Activated CD8-positive, alpha-beta memory T cell treated with anti-CD3 and anti-CD28 coated beads for 36 hours (primary cell): Measurements from ENCODE around the gene SRPK3. TPM values are rescaled to one million over a fixed set of nuclear protein-coding genes. Genes with fewer than 3 reads are reported as not detected.
"Not testable (repeated sequence)": the region's sequence is repeated elsewhere in the genome, so short reads cannot be mapped to it uniquely, and the experiment has no call there.

Experiments
- CTCF ChIA-PET: fragments of 350-600 bp; sonication (Branson Sonifier 250); formaldehyde crosslinking; loops from one replicate; lab custom pipeline; 2021; ENCODE audit warnings: antibody characterized with exemption; lab: Charles Lee
- POLR2A ChIA-PET: fragments of 350-600 bp; sonication (Branson Sonifier 250); formaldehyde crosslinking; loops from one replicate; lab custom pipeline; 2021; ENCODE audit warnings: antibody characterized with exemption; lab: Charles Lee
- total RNA-seq, 2 experiments: library from RNA; stranded (reverse); gene quantifications; one replicate each; pipeline ENCODE4 v1.2.3, GENCODE V29; 2021

The SRPK3 gene
- not detected for total RNA-seq

DNA sequence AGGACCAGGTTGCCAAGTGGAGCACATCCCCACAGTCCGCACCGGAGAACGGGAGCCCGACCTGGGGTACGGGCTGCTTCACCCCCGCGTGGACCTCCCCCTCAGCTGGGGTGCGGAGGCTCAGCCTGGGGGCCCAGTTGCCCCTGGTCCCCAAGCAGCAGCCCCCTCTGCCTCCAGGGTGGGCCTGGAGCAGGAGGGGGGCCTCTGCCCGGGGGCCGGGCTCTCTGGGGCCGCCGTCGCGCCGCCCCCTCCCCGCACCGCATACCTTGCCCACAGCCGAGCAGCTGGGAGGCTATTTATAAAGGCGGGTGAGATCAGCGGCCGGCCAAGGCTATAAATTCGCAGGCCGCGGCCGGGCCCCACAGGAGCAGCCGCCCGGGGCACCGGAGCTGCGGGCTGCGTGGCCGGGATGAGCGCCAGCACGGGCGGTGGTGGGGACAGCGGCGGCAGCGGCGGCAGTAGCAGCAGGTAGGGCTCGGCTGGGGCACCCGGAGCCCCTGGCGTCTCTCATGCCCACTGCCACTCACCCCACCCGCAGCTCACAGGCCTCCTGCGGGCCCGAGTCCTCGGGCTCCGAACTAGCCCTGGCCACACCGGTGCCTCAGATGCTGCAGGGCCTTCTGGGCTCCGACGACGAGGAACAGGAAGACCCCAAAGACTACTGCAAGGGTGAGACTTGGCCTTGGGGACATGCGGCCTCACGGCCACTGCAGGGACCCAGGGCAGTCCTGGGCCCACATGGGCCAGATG is at the start of gene SRPK3:
SRPK3 (plus strand) TSS at position 364 of the 750 bp plus-strand sequence; CDS start at position 410, 46 bp downstream.
- CTCF ChIA-PET: no interaction called here
- POLR2A ChIA-PET: no interaction called here

GRCh38 chrX:153731117-153731844 is 49.6 kb upstream of the SRPK3 start:
- ChIA-PET CTCF (no interaction called here), POLR2A (no interaction called here)

DNA sequence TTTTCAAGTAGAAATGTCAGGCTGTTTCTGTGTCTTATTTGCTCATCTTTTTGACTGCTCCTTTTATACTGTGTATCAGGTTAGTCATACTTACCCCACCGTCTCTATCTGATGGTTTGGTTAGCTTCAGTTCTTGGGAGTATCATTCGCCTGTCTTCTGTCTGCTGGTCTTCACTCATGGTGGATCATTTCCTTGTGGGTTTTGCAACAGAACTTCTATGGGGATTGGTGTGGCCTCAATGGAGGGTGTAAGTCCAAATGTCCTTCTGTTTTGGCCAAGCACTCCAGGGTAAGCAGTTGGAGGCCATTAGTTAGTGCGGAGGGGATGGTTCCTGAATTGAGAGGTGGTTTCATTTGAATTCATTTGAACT is 49.0 kb upstream of the SRPK3 start:
- CTCF ChIA-PET: no interaction called here
- POLR2A ChIA-PET: no interaction called here

- ChIA-PET POLR2A (no interaction called here), CTCF (no interaction called here)
Measured at GRCh38 chrX:153732401-153732800, 48.4 kb upstream of the SRPK3 start.

GRCh38 chrX:153733651-153734240 is 47.1 kb upstream of the SRPK3 start:
- ChIA-PET POLR2A (no interaction called here), CTCF (no interaction called here)

DNA sequence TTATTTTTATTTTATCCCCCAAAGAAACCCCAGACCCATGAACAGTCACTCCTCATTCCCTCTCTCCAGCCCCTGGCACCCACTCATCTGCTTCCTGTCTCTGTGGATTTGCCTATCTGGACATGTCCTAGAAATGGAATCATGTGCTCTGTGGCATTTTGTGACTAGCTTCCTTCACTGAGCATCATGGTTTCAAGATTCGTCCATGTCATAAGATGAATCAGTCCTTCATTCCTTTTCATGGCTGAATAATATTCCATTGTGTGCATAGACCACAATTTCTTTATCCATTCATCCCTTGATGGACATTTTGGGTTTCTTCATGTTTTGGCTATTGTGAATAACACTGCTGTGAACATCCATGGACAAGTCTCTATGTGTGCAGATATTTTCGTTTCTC is 46.0 kb upstream of the SRPK3 start:
- POLR2A ChIA-PET: no interaction called here
- CTCF ChIA-PET: no interaction called here

DNA sequence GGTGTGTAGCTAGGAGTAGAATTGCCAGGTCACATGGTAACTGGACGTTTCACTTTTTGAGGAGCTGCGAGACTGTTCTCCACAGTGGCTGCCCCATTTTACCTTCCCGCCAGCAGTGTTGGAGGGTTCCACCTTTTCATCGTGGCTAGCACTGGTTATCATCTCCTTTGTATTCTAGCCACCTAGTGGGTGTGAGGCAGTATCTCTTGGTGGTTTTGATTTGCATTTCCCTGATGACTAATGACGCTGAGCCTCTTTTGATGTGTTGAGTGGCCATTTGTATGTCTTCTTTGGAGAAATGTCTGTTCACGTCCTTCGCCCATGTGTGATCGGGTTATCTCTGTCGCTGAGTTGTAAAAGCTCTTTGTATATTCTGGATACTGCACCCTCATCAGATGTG is 45.6 kb upstream of the SRPK3 start:
- CTCF ChIA-PET: no interaction called here
- POLR2A ChIA-PET: no interaction called here

DNA sequence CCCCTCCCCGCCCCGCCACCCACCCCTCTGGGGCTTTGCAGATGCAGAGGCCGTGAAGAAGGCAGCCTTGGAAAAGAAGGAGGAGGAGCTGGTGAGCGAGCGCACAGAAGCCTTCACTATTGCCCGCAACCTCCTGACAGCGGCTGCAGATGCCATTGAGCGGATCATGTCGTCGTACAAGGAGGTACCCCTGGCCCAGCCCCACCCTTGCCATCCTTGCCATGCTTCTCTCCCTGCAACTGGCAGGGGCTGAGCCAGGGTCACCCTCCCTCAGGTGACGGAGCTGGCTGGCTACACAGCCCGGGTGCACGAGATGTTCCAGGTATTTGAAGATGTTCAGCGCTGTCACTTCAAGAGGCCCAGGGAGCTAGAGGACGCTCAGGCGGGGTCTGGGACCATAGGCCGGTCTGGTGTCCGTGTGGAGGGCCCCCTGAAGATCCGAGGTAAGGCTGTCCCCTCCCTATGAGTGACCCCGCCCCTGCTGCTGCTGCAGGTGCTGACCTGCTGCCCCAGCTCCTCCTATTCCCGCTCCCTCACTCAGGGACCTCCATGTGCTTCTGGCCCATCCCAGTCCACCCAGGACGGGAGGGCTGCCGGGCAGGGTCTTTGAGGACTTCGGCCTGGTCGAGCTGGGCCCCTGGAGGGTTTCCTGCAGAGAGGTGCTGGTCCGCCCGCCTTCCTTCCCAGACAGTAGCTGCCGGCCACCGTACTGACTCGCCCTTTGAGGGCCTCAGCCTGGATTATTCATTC is 44.6 kb upstream of the SRPK3 start:
- CTCF ChIA-PET: no interaction called here
- POLR2A ChIA-PET: no interaction called here

GRCh38 chrX:153736871-153737441 is 43.9 kb upstream of the SRPK3 start:
- ChIA-PET CTCF (no interaction called here), POLR2A (no interaction called here)

GRCh38 chrX:153738056-153738605 is 42.7 kb upstream of the SRPK3 start:
- CTCF ChIA-PET: no interaction called here

GRCh38 chrX:153739754-153740486 is 40.9 kb upstream of the SRPK3 start:
- ChIA-PET CTCF (no interaction called here), POLR2A (no interaction called here)

More at GRCh38 chrX:153738056-153738605, 42.7 kb upstream of the SRPK3 start:
- POLR2A ChIA-PET: no interaction called here

DNA sequence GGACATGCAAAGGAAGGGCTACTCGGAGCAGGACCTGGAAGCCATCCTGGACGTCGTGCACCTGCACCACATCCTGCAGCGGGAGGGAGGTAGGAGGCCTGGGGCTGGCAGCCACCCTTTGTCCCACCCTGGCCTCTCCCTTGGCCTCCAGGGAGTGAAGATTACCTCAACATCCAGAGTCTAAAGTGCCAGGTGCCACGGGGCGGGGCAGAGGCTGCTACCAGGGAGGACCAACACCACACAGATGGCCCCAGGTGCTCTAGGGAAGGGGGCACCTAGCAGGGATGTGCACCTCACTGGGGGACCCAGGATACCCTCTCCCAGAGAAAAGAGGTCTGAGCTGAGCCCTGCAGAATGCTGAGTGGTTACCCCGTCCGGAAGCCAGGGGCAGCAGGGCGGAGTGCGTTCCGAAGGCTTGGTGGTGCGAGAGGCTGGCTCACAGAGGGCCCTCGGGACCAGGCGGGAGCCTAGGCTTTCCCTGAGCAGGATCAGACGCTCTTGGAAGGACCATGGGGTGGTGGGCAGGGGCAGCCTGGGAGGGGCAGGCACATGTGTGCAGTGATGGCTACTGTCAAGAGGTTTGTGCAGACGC is 40.1 kb upstream of the SRPK3 start:
- ChIA-PET POLR2A (no interaction called here), CTCF (no interaction called here)

DNA sequence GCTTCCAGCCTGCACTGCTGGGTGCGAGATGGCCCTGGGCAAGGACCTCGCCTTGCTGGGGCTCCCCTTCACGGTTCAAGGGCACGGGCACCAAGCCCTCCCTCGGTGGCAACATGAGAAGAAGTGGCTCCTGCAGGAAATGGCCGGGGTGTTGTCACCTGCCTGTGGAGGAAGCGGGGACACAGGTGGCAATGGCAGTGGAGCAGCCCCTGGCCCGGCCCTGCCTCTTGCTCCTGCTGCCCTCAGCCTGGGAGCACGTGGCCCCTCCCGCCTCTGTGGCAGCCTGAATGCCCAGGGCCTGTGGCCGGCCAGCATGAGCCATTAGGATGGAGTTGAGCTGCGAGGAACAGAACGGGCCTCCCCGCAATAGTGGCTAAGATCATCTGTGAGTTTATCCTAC is 39.4 kb upstream of the SRPK3 start:
- CTCF ChIA-PET: no interaction called here
- POLR2A ChIA-PET: no interaction called here

DNA sequence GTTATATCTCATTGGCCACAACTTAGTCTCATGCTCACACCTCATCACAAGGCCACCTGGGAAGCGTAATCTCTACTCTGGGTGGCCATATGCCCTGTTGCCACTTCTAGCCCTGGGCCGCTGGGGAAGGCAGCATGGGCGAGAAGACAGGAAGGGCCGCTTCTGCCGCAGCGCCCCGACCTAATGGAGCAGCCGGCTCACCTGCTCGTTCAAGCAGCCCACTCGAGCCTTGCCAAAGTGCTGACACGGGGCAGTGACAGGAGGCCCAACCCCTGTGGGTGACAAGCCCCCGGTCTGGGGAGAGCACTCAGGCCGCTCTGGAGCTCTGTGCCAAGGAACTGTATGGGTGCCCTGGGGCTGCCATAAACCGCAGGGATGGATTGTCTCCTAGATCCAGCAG is 38.7 kb upstream of the SRPK3 start:
- CTCF ChIA-PET, POLR2A ChIA-PET: not testable (repeated sequence)

DNA sequence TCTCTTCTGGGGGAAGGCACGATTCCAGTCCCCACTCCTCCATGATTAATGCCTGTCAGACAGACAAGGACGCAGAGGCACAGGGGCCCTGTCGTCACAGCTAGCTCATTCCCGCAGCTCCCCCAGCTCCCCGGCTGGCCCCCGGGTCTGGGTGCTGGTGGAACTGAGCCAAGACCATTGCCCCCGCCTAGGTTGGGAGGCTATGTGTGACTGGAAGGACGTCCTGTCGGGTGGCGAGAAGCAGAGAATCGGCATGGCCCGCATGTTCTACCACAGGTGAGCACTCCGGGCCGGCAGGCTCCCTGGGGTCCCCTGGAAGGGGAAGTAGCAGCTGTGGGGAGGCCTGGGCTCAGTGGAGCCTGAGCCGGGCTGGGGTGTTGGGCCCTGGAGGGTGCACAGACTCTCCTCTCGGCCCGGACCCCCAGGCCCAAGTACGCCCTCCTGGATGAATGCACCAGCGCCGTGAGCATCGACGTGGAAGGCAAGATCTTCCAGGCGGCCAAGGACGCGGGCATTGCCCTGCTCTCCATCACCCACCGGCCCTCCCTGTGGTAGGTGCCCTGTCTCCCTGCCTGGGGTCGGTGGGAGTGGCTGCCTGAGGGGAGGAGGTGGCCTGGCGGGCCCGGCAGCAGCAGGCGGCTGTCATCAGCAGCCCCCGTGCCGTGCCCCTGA is 37.9 kb upstream of the SRPK3 start:
- POLR2A ChIA-PET, CTCF ChIA-PET: not testable (repeated sequence)

GRCh38 chrX:153743468-153744209 is 37.2 kb upstream of the SRPK3 start:
- POLR2A ChIA-PET, CTCF ChIA-PET: not testable (repeated sequence)
